Measurements from ENCODE around the gene PAK1. TPM values are rescaled to one million over a fixed set of nuclear protein-coding genes. Genes with fewer than 3 reads are reported as not detected.
A peak's percentile ranks its signal among the peaks of the same experiment; 100 is the strongest.

Gene PAK1
- total and polyA plus RNA-seq, 2 experiments from 2014 or later, result 18.4 to 33.1 TPM

DNA sequence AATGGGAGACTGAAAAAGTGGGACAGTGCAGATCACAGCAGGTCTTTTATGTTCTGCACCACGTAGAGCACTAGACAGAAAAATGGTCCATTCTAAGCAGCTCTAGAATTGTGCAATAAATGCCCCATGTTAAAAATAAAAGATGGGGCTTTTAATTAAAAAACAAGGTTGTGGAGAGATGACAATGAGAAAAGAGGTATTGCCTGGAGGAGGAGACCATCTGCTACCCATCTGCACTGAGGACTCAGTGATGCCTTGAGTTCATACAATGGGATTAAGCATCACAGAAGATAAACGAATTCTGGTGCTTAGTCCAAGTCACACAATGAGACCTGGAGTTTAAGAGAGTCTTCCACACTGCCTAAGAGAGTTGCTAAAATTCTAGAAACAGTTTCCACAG, 73.6 kb downstream of the PAK1 start:
- Histone ChIP-seq H3K4me1 (ENCODE audit: low read depth) (peaks cover 16% of the 10 kb centered on the region), H3K9me3 (ENCODE audit: low read depth) (no peaks in the 10 kb centered on the region)
- TF ChIP-seq CTCF (IDR thresholded peaks at IDR 0.05; ENCODE audit: low read depth, low read length), result no peak

DNA sequence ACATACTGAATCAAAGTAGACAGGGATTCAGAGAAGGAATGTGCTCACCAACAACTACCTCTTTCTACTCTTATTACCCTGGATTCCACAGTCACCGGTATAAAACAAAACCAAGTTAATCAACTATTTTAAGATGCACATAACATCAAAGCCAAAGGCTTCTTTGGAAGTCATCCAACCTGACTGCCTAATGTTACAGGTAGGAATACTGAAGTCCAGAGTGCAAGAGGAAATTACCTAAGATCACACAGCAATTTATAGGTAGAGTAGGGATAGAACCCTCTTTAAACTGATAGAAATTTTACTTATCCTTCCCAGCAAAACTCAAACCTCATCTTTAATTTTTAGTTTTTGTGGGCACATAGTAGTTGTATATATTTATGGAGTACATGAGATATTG, 76.3 kb downstream of the PAK1 start:
- DNase-seq (ENCODE audit: low read depth in 1 of 2, low spot score in 1 of 2), result no peak
- Histone ChIP-seq H3K4me1 (ENCODE audit: low read depth) (peaks cover 16% of the 10 kb centered on the region), H3K4me3 (no peak overlapping the region), H3K36me3 (no peaks in the 10 kb centered on the region), H3K27me3 (no peaks in the 10 kb centered on the region), H3K27ac (no peak overlapping the region), H3K9me3 (ENCODE audit: low read depth) (no peaks in the 10 kb centered on the region)
- TF ChIP-seq CTCF (IDR thresholded peaks at IDR 0.05; ENCODE audit: low read depth, low read length), result no peak

More for the DNA sequence above, 73.6 kb downstream of the PAK1 start:
- H3K4me3 ChIP-seq, result no peak overlapping the region
- DNase-seq (ENCODE audit: low read depth in 1 of 2, low spot score in 1 of 2), result no peak
- no peak overlapping the region for H3K27ac ChIP-seq
- H3K27me3 ChIP-seq, result no peaks in the 10 kb centered on the region
- no peaks in the 10 kb centered on the region for H3K36me3 ChIP-seq

GRCh38 chr11:77396911-77397310, 77.0 kb downstream of the PAK1 start:
- Histone ChIP-seq H3K9me3 (ENCODE audit: low read depth) (no peaks in the 10 kb centered on the region), H3K36me3 (no peaks in the 10 kb centered on the region), H3K27ac (no peak overlapping the region), H3K4me1 (ENCODE audit: low read depth) (peaks cover 13% of the 10 kb centered on the region), H3K27me3 (no peaks in the 10 kb centered on the region), H3K4me3 (no peak overlapping the region)
- no peak for TF ChIP-seq CTCF (IDR thresholded peaks at IDR 0.05; ENCODE audit: low read depth, low read length)
- peak in 1 of 2 donors; percentile 46 for DNase-seq (ENCODE audit: low read depth in 1 of 2, low spot score in 1 of 2)

- H3K4me1 ChIP-seq (ENCODE audit: low read depth), result peaks cover 9% of the 10 kb centered on the region
Measured at GRCh38 chr11:77396305-77396704, 77.6 kb downstream of the PAK1 start.

GRCh38 chr11:77395460-77396173, 78.3 kb downstream of the PAK1 start:
- no peak overlapping the region for H3K27ac ChIP-seq
- H3K36me3 ChIP-seq, result no peaks in the 10 kb centered on the region
- no peak for TF ChIP-seq CTCF (IDR thresholded peaks at IDR 0.05; ENCODE audit: low read depth, low read length)
- DNase-seq (ENCODE audit: low read depth in 1 of 2, low spot score in 1 of 2), result peak in 1 of 2 donors; percentile 35
- peaks cover 9% of the 10 kb centered on the region for H3K4me1 ChIP-seq (ENCODE audit: low read depth)
- no peaks in the 10 kb centered on the region for H3K9me3 ChIP-seq (ENCODE audit: low read depth)
- no peaks in the 10 kb centered on the region for H3K27me3 ChIP-seq
- no peak overlapping the region for H3K4me3 ChIP-seq

More at GRCh38 chr11:77396305-77396704, 77.6 kb downstream of the PAK1 start:
- no peak for DNase-seq (ENCODE audit: low read depth in 1 of 2, low spot score in 1 of 2)
- Histone ChIP-seq H3K9me3 (ENCODE audit: low read depth) (no peaks in the 10 kb centered on the region), H3K27ac (no peak overlapping the region), H3K4me3 (no peak overlapping the region), H3K36me3 (no peaks in the 10 kb centered on the region), H3K27me3 (no peaks in the 10 kb centered on the region)
- TF ChIP-seq CTCF (IDR thresholded peaks at IDR 0.05; ENCODE audit: low read depth, low read length), result no peak

Data from cardiac muscle cell (in vitro differentiated cells and primary cell).